Measurements from ENCODE around the gene GRID2.

Gene GRID2

DNA sequence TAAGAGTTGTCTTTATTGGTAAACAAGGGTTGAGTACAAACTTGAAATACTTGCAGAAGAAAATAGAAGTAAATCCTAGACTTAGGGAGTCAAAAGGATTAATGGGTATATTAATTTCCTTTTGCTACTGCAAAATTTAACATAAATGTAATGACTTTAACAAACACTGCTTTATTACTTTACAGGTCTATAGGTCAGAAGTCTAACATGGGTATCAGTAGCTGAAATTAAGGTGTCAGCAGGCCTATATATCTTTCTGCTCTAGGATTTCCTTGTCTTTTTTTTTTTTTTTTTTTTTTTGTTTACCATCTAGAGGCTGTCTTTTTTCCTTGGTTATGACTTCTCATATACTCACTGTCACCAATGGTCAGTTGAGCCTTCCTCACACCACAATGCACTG lies 220.4 kb downstream of the GRID2 start:
- DNase-seq (ENCODE audit: low read depth) = no peak

DNA sequence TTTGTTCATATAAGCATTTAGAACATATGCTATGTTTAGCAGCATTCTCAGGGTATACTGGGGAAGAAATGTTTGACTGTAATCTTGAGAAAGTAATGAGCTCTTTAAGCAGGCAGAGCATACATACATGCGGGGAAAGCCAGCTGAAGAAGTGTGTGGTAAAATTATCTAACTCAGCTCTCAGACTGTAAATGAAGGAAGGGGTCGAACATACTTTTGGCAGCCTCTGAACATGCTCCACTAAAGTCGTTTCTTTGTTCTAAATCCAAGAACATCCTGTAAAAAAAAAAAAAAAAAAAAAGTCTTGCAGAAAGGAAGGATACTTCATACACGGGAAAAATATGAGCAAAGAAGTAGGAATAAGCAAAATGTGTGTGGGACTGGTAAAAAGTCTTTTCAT lies 224.8 kb downstream of the GRID2 start:
- no peak for DNase-seq (ENCODE audit: low read depth)

- DNase-seq (ENCODE audit: low read depth) = no peak
Measured at GRCh38 chr4:92529510-92529909, 225.7 kb downstream of the GRID2 start.

GRCh38 chr4:92535599-92535998 lies 231.8 kb downstream of the GRID2 start:
- DNase-seq (ENCODE audit: low read depth) = no peak

DNA sequence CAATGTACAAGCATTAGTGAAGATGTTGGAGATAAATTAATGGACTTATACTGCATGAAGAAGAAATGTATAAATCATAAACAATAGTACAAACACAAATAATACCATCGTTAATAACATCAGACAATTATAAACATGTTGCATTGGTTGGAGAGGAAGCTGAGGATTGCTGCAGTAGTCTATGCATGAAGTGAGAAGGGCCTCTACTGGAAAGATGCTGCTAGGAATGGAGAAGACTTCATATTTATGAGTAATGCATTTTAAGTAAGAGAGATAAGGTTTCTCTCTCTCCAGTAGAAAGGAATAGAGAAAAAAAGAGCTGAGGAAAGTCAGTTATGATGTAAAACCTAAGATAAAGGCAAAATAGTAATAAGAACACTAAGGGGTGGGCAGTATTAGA lies 247.8 kb downstream of the GRID2 start:
- no peak for DNase-seq (ENCODE audit: low read depth)

GRCh38 chr4:92566269-92566668 lies 262.5 kb downstream of the GRID2 start:
- DNase-seq (ENCODE audit: low read depth) = no peak

- no peak for DNase-seq (ENCODE audit: low read depth)
Measured at GRCh38 chr4:92580816-92581215, 277.1 kb downstream of the GRID2 start.

DNA sequence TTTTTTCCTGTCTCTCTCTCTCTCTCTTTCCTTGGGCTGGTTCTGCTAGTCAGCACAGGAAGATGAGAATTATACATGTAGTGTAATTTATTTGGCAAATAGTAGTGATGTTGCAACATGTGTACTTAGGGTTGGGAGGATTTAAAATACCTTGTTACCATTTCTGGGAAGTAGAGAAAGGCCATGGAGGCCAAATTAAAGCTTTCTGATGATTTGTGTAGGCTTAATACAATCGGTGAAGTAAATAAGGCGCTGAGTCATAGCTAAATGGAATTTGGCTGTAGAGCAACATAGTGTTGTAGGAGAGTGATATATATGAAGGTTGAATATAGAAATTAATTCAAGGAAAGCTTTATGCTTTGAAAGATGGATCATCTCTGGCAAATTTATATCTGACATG lies 295.3 kb downstream of the GRID2 start:
- no peak for DNase-seq (ENCODE audit: low read depth)

GRCh38 chr4:92600638-92601037 lies 296.9 kb downstream of the GRID2 start:
- DNase-seq (ENCODE audit: low read depth) = no peak

DNA sequence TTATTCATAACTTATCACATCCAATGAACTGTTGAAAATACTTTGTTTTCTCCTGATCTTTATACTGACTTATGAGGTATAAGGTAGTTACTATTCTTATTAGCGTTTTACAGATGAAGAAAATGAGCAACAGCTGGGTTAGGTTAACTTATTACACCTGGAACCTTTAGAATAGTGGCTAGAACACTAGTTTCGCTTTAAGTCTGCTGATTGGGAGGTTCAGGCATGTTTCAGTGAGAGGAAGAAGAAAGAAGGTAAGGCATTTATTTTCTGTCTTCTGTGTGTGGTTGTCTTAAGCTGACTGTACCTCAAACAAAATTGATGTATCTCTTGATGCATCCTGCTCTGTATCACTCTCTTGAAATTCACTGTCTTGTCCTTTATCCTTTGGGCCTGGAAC lies 302.5 kb downstream of the GRID2 start:
- no peak for DNase-seq (ENCODE audit: low read depth)

DNA sequence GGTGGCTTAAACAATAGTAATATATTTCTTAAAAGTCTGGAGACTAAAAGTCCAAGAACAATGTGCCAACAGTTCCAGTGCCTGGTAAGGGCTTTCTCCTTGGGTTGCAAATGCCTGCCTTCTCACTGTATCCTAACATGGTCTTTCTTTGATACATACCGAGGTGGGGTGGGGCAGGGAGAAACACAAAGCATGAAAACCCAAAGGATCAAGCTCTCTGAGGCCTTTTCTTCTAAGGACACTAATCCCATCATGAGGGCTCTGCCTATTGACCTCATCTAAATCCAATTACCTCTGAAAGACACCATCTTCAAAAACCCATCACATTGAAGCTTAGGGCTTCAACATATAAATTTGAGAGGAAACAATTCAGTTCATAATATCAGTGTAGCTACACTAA lies 311.3 kb downstream of the GRID2 start:
- DNase-seq (ENCODE audit: low read depth) = no peak

- no peak for DNase-seq (ENCODE audit: low read depth)
Measured at GRCh38 chr4:92618968-92619367, 315.2 kb downstream of the GRID2 start.

- DNase-seq (ENCODE audit: low read depth) = no peak
Measured at GRCh38 chr4:92629302-92629701, 325.5 kb downstream of the GRID2 start.

DNA sequence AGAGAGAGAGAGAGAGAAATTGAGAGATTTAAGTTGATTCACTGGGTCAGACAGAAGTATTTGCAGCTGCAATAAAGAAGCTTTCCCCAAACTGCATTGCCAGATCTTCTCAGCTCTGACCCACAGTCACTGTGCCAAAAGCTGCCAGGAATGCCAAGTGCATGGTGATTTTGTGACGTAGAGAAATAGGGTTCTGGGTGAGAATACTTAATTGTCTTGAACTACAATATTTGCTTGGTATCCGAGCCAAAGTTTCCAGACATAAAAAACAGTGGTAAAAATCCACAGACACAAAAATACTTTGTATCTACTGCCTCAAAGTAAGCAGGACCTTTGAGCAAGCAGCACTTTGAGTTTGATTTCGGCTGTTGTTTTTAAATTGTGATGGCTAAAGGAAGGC lies 331.1 kb downstream of the GRID2 start:
- DNase-seq (ENCODE audit: low read depth) = no peak

- DNase-seq (ENCODE audit: low read depth) = no peak
Measured at GRCh38 chr4:92636038-92636806, 332.5 kb downstream of the GRID2 start.

GRCh38 chr4:92641409-92641808 lies 337.6 kb downstream of the GRID2 start:
- no peak for DNase-seq (ENCODE audit: low read depth)

GRCh38 chr4:92646826-92647225 lies 343.1 kb downstream of the GRID2 start:
- DNase-seq (ENCODE audit: low read depth) = no peak

DNA sequence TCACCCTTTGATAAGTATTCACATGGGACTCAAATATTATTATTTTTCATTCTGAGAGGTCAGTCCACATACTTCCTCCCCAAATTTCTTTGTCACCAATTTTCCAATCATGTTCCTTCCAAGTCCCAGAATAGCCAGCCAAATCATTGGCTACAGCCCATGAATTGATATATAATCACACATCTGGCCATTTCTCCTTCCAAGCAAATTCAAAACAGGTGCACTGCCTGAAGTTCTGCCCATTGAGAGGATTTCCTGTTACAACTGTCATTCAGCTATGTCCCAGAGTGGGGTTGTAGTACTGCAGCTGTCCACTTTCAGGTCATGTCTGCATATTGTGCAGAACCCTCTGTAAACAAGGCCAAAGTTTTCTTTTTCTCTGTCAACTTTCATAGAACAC lies 347.8 kb downstream of the GRID2 start:
- no peak for DNase-seq (ENCODE audit: low read depth)

- DNase-seq (ENCODE audit: low read depth) = no peak
Measured at GRCh38 chr4:92654084-92654483, 350.3 kb downstream of the GRID2 start.

- DNase-seq (ENCODE audit: low read depth) = no peak
Measured at GRCh38 chr4:92657695-92658094, 353.9 kb downstream of the GRID2 start.

GRCh38 chr4:92658318-92658717 lies 354.6 kb downstream of the GRID2 start:
- DNase-seq (ENCODE audit: low read depth) = no peak

DNA sequence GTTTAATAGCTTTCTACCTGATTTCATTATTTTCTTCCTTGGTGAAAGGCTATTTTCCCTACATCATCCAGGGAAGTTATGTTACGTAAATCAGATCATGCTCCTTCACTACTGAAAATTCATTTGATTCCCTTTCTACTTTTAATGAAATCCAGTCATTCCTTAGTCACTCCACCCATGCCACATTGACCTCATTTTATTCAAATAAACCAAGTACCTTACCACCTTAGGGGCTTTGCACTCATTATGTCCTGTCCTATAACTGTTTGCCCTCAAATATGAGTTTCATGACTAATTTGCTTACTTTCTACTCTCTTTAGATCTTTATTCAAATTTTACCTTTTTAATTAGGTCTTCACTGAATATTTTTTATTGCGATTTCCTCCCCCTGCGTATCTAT lies 374.0 kb downstream of the GRID2 start:
- no peak for DNase-seq (ENCODE audit: low read depth)

DNA sequence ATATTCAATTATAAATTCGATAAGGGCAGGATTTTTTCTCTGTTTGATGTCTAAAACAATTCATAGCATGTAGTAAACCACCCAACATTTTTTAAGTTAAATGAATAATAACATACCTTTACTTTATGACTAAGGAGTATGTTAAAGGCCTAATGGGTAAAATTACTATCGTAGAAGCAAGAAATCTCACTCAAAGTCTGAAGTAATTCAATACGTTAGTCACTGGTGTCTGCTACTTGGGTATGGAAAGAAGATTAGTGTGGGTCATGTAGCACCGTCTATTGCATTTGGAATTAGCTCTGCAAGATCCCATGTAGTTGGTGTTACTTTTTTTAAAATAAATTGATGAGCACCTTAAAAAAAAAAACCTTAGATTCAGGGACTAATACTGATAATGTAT lies 374.5 kb downstream of the GRID2 start:
- DNase-seq (ENCODE audit: low read depth) = no peak

- no peak for DNase-seq (ENCODE audit: low read depth)
Measured at GRCh38 chr4:92679149-92679548, 375.4 kb downstream of the GRID2 start.

GRCh38 chr4:92714640-92715039 lies 410.9 kb downstream of the GRID2 start:
- DNase-seq (ENCODE audit: low read depth) = no peak
